Right cardiac atrium (tissue), 5 donors: ENCODE measurements around the gene TENM4. TPM values are rescaled to one million over a fixed set of nuclear protein-coding genes. Genes with fewer than 3 reads are reported as not detected.
"Not testable (repeated sequence)": the region's sequence is repeated elsewhere in the genome, so short reads cannot be mapped to it uniquely, and the experiment has no call there.

ENCODE experiments used
- ATAC-seq, 2 donors: fragments of 200-7000 bp; cut with Tn5 transposase; one replicate each; pipeline versions ENCODE4 v1.8.0 to v1.9.1; 2020; ENCODE audit warnings: moderate library complexity in 2 of 2, mild to moderate bottlenecking in 1 of 2
- DNase-seq, 3 donors: peaks; one replicate each; pipeline ENCODE4 v3.0.0-alpha.2; 2020
- H3K27ac ChIP-seq: one replicate; pipeline ENCODE4 v1.5.1; 2013; ENCODE audit warnings: mild to moderate bottlenecking, low read length, control low read depth, moderate library complexity
- H3K27me3 ChIP-seq: one replicate; pipeline ENCODE4 v1.6.1; 2013; ENCODE audit not compliant: control insufficient read depth, insufficient read depth
- H3K4me1 ChIP-seq: one replicate; pipeline ENCODE4 v1.6.1; 2013; ENCODE audit warnings: low read length; ENCODE audit not compliant: control insufficient read depth, insufficient read depth
- H3K4me3 ChIP-seq: one replicate; pipeline ENCODE4 v1.5.1; 2013; ENCODE audit warnings: low read length, control low read depth
- H3K9me3 ChIP-seq: one replicate; pipeline ENCODE4 v1.6.1; 2013; ENCODE audit warnings: low read length; ENCODE audit not compliant: control insufficient read depth
- WGBS: extraction: QIAGEN DNeasy Blood & Tissue Kit; methylation state at CpG from one replicate; pipeline ENCODE4 v1.1.7; 2013; 5-methylcytosine and 5-hydroxymethylcytosine counted together
- intact Hi-C, 4 donors: fragments of 100-400 bp; cut with DNase I; formaldehyde crosslinking; loops; one replicate each; pipeline versions ENCODE4 v1.11.0 to v1.14.0; 2022 to 2023
- microRNA-seq, 2 donors: library from miRNA; unstranded; fragments of <30 nt; microRNA quantifications; one replicate each; pipeline ENCODE4 v1.2.0, GENCODE V29; 2020 to 2021
- polyA plus RNA-seq: library from polyadenylated mRNA; stranded (reverse); fragments of 200-250 nt; gene quantifications from one replicate; pipeline ENCODE4 v1.2.3, GENCODE V29; 2013
- total RNA-seq, 4 donors: library from RNA; stranded (reverse); fragmentation: NEBNext Ultra II Directional; extraction: Animal tissue kit (Norgen Biotek cat#: 25700); gene quantifications; one replicate each; pipeline ENCODE4 v1.2.1, GENCODE V29; 2021
- donor health status: healthy with polysubstance abuse.
- donor health status: DM: no; HTN: yes; CAD: no.
- donor health status: DM: no; HTN: no; CAD: no.
- donor health status: DM: no; HTN: yes; CAD: no; lungs with severe emphysema.
- donor health status: DM: yes; HTN: yes; CAD: no.

TENM4 gene
- total and polyA plus RNA-seq, 5 donors, result 0.26 to 2.3 (median 0.71) TPM

DNA sequence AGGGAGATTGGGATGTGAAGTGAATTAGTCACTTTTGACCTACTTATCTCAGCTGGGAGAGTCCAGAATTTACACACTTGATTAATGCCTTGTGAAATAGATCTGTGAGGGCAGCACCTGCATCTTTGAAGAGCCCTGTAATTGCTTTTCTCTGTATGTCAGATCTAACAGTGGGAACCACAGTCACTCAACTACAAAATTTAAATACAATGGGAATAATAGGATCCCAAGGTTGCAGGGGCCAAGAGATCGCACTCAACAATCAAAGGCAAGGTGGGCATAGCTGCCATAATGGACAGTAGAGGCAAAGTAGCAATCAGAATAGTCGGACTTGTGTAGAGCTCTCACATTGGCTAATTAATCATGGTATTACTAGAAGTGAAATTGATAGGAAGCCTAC lies 820.7 kb downstream of the TENM4 start:
- no peak overlapping the region for H3K4me3 ChIP-seq
- H3K9me3 ChIP-seq, result peaks cover 2% of the 10 kb centered on the region
- no peak overlapping the region for H3K27ac ChIP-seq
- ATAC-seq, result no peak
- 76% methylated on average over 2 of the region's 2 CpGs for WGBS
- no peak for DNase-seq
- no peaks in the 10 kb centered on the region for H3K4me1 ChIP-seq
- no peaks in the 10 kb centered on the region for H3K27me3 ChIP-seq
- intact Hi-C loops, result no loop called here

DNA sequence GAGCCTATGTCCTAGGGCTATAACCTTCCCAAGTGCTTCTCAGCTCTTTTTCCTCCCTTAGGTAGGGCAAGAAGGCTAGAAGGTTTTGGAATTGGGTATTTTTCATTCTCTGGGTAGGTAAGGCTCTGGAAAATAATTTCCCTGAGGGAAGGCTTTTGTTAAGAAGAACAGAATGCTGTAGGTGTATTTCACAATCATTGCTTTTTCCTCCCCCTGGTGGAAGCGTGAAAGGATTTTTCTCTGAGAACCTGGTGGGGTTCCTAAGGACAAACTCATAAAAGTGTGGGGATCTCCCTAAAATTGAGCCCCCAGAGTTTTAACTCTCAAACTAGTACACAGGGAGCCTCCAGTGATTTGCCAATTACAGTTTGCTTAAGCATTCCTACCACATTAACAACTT lies 825.1 kb downstream of the TENM4 start:
- H3K9me3 ChIP-seq, result peaks cover 2% of the 10 kb centered on the region
- no peaks in the 10 kb centered on the region for H3K27me3 ChIP-seq
- H3K4me3 ChIP-seq, result no peak overlapping the region
- no peak overlapping the region for H3K27ac ChIP-seq
- H3K4me1 ChIP-seq, result no peaks in the 10 kb centered on the region
- 92% methylated on average over 1 of the region's 1 CpG for WGBS
- intact Hi-C loops, result no loop called here
- ATAC-seq (no peak), DNase-seq (no peak)

DNA sequence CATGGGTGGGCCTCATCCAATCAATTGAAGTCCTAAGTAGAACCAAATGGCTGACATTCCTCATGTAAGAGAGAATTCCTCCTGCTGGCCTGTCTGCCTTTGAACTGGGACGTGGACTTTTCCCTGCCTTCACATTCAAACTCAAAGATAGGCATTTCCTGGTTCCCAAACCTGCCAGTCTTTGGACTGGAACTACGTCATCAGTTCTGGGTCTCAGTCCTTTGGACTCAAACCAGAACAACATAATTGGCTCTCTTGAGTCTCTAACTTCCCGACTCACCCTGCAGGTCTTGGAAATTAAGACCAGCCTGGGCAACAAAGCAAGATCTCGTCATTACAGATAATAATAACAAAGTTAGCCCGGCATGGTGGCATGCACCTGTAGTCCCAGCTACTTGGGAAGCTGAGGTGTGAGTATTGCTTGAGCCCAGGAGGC lies 827.4 kb downstream of the TENM4 start:
- no peaks in the 10 kb centered on the region for H3K27me3 ChIP-seq
- no peak for ATAC-seq
- no peaks in the 10 kb centered on the region for H3K9me3 ChIP-seq
- H3K4me1 ChIP-seq, result no peaks in the 10 kb centered on the region
- H3K4me3 ChIP-seq, result no peak overlapping the region
- H3K27ac ChIP-seq, result no peak overlapping the region
- WGBS, result 75% methylated on average over 5 of the region's 5 CpGs
- no peak for DNase-seq
- intact Hi-C loops, result no loop called here

DNA sequence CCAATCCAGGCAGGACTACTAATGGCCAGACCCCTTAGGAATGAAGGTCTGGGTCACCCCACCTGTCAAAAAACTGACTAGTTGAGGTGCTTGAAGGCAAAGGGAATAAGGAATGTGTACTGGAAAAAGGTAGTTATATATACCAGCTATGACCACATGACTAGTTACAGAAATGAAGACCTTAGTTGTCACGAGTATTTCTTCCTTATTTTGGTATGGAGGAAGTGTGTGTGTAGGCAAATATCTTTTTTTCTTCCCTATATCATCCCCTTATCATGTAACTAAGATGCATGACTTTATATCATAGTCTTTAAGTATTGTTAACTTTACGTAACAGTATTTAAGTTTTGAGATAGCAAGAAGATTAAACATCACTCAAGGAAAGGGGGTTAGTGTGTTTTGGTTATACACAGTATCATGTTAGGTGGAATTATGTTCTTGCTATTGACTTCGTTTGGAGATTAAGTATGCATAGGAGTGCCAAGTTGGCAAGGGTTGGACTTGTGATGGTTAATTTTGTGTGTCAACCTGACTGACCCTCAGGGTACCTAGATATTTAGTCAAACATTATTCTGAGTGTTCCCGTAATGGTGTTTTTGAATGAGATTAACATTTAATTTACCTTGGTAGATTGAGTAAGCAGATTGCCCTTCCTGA lies 828.0 kb downstream of the TENM4 start:
- WGBS, result 68% methylated on average over 4 of the region's 4 CpGs
- DNase-seq, result no peak
- ATAC-seq, result no peak
- Histone ChIP-seq H3K27me3 (no peaks in the 10 kb centered on the region), H3K27ac (no peak overlapping the region), H3K4me1 (no peaks in the 10 kb centered on the region), H3K9me3 (no peaks in the 10 kb centered on the region), H3K4me3 (no peak overlapping the region)
- intact Hi-C loops, result no loop called here

DNA sequence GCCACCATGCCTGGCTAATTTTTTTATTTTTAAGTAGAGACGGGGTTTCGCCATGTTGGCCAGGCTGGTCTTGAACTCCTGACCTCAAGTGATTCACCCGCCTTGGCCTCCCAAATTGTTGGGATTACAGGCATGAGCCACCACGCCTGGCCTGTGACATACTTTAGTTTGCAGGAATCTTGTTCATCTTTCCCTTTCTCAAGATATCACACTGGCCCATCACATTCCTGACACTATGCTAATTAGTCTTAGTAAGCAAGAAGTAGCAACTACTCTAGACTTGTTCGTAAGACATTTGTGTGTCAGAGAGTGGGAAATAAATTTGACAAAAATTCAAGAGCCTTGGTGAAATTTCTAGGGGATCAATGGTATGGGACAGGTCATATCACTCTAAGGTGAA lies 831.5 kb downstream of the TENM4 start:
- WGBS, result 91% methylated on average over 5 of the region's 5 CpGs
- H3K4me1 ChIP-seq, H3K27me3 ChIP-seq, H3K9me3 ChIP-seq, ATAC-seq, DNase-seq, intact Hi-C loops, H3K27ac ChIP-seq, H3K4me3 ChIP-seq: not testable (repeated sequence)

DNA sequence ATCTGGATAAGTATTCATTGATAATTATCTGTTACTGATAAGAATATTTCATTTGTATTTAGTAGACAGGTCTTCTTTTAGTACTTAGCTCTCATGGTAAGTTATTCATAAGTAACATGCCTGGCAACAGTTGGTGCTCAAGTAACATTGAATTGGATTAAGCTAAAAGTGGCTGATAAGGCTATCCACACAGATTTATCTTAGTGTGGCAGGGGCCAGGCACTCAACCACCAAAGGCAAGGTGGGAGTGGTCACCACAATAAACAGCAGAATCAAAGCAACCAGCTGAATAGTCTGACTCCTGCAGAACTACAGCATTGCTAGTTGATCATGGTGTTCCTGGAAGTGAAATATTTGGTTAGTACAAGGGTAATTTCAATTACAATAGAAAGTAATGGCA lies 833.1 kb downstream of the TENM4 start:
- H3K27me3 ChIP-seq, result no peaks in the 10 kb centered on the region
- no peak for DNase-seq
- no peak for ATAC-seq
- intact Hi-C loops, result no loop called here
- no peak overlapping the region for H3K4me3 ChIP-seq
- H3K9me3 ChIP-seq, result no peaks in the 10 kb centered on the region
- no peaks in the 10 kb centered on the region for H3K4me1 ChIP-seq
- H3K27ac ChIP-seq, result no peak overlapping the region

DNA sequence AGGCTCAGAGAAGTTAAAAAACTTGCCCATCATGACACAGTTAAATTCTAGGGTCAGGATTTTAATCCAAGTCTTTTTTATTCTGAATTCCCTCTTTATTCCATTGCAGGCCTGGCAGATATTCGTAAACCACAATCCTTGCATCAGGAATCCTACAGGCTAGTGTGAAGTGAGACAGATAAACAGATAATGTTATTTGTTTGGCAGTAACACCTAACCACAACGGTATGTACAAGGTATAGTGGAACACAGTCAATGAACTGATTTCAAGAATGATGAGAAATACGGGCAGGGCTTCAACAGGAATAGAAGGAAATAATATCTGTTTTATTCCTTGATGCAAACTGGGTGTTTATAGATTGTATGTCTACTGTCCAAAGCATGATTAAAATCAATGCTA lies 834.2 kb downstream of the TENM4 start:
- H3K9me3 ChIP-seq, result no peaks in the 10 kb centered on the region
- H3K27me3 ChIP-seq, result no peaks in the 10 kb centered on the region
- H3K4me1 ChIP-seq, result no peaks in the 10 kb centered on the region
- H3K27ac ChIP-seq, result no peak overlapping the region
- intact Hi-C loops, result no loop called here
- DNase-seq (no peak), ATAC-seq (no peak)
- H3K4me3 ChIP-seq, result no peak overlapping the region
- 75% methylated on average over 3 of the region's 3 CpGs for WGBS

DNA sequence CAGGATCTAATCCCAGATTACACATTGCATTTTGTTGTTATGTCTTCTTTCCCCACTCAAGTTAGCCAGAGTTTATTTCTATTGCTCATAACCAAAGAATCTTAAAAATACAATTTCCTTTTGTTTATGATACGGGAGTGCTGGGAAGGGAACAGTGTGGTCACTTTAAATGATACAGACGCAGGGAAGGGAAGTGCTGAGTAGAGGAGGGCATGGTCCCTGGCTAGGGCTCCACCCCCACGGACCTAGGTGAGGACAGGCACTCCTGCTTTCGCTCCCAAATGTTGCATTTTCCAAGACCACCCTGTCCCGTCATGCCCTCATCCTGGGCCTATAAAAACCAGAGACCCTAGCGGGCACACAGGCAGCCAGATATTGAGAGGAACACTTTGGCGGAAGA lies 835.5 kb downstream of the TENM4 start:
- Histone ChIP-seq H3K27ac (no peak overlapping the region), H3K9me3 (no peaks in the 10 kb centered on the region), H3K27me3 (no peaks in the 10 kb centered on the region), H3K4me1 (no peaks in the 10 kb centered on the region), H3K4me3 (no peak overlapping the region)
- DNase-seq (no peak), ATAC-seq (no peak)
- intact Hi-C loops, result no loop called here
- WGBS, result 75% methylated on average over 7 of the region's 7 CpGs

DNA sequence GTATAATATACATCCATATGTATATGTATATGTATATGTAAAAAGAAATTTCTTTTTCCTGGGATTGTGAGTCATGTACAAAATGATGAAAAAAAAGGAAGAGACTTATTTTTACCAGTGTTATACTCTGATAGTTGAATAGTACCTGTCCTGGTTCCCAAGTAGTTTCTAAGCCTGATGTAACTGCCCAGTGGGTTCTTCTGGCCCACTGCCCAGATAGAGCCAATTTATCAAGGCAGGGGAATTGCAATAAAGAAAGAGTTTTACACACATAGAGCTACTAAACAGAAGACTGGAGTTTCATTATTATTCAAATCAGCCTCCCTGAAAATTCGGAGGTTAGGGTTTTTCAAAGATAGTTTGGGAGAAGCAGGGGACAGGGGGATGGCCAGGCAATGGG lies 837.0 kb downstream of the TENM4 start:
- no peak for ATAC-seq
- WGBS, result 71% methylated on average over 1 of the region's 1 CpG
- intact Hi-C loops, result no loop called here
- H3K27me3 ChIP-seq, result no peaks in the 10 kb centered on the region
- DNase-seq, result no peak
- H3K4me1 ChIP-seq, result no peaks in the 10 kb centered on the region
- H3K27ac ChIP-seq, result no peak overlapping the region
- no peaks in the 10 kb centered on the region for H3K9me3 ChIP-seq
- H3K4me3 ChIP-seq, result no peak overlapping the region

Small RNAs within 50 kb of the gene (microRNA-seq; reads per million reads assigned to microRNA genes)
- 0 reads per million in 2 donors for gene MIR5579
- gene MIR708, result 68.6 to 154 reads per million in 2 donors
